D721Med (cell line): ENCODE results near the gene CYP2A7.
"Not testable (repeated sequence)": the region's sequence is repeated elsewhere in the genome, so short reads cannot be mapped to it uniquely, and the experiment has no call there.

Experiments used
- DNase-seq: peaks from one replicate; pipeline ENCODE4 v3.0.0; 2011; ENCODE audit warnings: low spot score; ENCODE audit not compliant: insufficient read length
- FAIRE-seq: peaks from 2 replicates; lab custom pipeline; 2011; peaks lifted over from hg19 to GRCh38; lab: Jason Lieb, UNC
- TF ChIP-seq, protein P1 (sequence below): IDR thresholded peaks from 2 replicates; pipeline ENCODE4 v1.5.1; 2012; ENCODE audit warnings: mild to moderate bottlenecking, control low read depth; ENCODE audit not compliant: insufficient read depth; ENCODE audit errors: missing control alignments

Gene CYP2A7

GRCh38 chr19:40920300-40921004, 38.4 kb upstream of the CYP2A7 start:
- no peak for FAIRE-seq
- TF ChIP-seq, protein P1, sequence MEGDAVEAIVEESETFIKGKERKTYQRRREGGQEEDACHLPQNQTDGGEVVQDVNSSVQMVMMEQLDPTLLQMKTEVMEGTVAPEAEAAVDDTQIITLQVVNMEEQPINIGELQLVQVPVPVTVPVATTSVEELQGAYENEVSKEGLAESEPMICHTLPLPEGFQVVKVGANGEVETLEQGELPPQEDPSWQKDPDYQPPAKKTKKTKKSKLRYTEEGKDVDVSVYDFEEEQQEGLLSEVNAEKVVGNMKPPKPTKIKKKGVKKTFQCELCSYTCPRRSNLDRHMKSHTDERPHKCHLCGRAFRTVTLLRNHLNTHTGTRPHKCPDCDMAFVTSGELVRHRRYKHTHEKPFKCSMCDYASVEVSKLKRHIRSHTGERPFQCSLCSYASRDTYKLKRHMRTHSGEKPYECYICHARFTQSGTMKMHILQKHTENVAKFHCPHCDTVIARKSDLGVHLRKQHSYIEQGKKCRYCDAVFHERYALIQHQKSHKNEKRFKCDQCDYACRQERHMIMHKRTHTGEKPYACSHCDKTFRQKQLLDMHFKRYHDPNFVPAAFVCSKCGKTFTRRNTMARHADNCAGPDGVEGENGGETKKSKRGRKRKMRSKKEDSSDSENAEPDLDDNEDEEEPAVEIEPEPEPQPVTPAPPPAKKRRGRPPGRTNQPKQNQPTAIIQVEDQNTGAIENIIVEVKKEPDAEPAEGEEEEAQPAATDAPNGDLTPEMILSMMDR: no peak
- no peak for DNase-seq

DNA sequence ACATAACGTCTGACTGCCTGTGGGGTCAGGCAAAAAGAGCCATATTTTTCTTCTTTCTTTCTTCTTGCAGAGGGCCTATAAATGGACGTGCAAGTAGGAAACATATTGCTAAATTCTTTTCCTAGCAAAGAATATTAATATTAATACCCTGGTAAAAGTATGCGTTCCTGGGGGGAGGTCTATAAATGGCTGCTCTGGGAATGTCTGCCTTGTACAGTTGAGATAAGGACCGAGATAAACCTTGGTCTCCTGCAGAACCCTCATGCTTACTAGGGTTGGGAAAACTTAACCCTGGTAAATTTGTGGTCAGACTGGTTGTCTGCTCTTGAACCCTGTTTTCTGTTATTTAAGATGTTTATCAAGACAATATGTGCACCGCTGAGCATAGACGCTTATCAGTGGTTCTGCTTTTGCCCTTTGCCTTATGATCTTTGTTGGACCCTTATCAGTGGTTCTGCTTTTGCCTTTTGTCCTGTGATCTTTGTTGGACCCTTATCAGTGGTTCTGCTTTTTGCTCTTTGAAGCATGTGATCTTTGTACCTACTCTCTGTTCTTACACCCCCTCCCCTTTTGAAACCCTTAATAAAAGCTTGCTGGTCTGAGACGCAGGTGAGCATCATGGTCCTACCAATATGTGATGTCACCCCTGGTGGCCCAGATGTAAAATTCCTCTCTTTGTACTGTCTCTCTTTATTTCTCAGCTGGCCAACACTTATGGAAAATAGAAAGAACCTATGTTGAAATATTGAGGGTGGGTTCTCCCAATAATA, 37.7 kb upstream of the CYP2A7 start:
- FAIRE-seq, DNase-seq: not testable (repeated sequence)

DNA sequence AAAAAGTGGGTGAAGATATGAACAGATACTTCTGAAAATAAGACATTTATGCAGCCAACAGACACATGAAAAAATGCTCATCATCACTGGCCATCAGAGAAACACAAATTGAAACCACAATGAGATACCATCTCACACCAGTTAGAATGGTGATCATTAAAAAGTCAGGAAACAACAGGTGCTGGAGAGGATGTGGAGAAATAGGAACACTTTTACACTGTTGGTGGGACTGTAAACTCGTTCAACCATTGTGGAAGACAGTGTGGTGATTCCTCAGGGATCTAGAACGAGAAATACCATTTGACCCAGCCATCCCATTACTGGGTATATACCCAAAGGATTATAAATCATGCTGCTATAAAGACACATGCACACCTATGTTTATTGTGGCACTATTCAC, 36.3 kb upstream of the CYP2A7 start:
- not testable (repeated sequence) for FAIRE-seq, DNase-seq

DNA sequence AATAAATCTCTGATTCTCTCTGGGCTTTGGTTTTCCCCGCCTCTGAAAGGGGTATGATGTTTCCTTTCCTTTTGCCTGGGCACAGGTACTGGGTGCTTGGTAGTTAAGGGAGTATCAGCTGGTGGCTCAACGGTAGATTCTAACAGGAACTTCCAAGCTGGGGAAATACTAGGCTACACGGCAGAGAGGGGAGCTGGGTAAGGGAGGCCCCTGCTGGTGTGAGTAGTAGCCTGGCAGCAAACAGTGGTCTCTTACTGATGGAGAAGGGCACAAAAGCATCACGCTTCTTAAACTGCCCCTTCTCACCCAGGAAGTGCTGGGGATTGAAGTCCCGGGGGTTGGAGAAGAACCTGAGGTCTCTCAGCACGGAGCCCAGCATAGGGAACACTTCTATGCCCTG, 26.9 kb upstream of the CYP2A7 start:
- TF ChIP-seq, protein P1: no peak
- FAIRE-seq (no peak), DNase-seq (no peak)

DNA sequence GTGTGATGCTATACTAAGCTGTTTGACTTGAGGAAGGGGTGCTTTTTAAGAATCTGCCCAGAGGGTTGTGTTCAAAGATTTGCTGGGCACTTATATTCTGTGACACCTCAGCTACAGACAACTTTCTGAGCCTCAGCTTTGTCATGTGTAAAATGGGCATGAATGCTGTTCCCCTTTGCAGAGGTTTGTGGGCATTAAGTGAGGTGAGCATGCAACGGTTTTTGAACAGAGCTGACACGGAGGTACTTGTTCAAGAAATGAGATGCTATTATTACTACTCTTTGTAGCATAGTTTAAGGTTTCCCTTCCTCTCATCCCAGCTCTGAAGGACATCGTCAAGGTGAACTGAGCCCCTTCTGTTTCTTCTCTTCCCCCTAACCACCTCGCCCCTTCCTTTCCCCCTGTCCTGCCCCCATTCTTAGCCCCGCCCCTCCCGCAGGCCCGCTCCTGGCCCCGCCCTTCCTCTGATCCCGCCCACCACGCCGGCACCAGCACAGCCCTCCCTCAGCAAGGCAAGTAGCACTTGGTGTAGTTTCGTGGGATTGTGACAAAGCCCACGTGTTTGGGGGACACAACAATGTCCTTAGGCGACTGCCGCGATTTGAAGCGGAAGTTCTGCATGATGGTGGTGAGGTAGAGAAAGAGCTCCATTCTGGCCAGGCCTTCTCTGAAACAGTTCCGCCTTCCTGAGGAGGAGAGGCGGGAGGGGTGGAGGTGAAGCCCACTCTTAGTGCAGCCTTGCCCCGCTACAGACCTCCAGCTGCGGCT, 26.1 kb upstream of the CYP2A7 start:
- FAIRE-seq (no peak), DNase-seq (no peak)
- TF ChIP-seq, protein P1: no peak

- FAIRE-seq (no peak), DNase-seq (no peak)
- TF ChIP-seq, protein P1: no peak
These were observed 24.5 kb upstream of the CYP2A7 start for GRCh38 chr19:40906512-40906911.

- FAIRE-seq: not testable (repeated sequence)
These were observed 22.7 kb upstream of the CYP2A7 start for GRCh38 chr19:40904673-40905156.

DNA sequence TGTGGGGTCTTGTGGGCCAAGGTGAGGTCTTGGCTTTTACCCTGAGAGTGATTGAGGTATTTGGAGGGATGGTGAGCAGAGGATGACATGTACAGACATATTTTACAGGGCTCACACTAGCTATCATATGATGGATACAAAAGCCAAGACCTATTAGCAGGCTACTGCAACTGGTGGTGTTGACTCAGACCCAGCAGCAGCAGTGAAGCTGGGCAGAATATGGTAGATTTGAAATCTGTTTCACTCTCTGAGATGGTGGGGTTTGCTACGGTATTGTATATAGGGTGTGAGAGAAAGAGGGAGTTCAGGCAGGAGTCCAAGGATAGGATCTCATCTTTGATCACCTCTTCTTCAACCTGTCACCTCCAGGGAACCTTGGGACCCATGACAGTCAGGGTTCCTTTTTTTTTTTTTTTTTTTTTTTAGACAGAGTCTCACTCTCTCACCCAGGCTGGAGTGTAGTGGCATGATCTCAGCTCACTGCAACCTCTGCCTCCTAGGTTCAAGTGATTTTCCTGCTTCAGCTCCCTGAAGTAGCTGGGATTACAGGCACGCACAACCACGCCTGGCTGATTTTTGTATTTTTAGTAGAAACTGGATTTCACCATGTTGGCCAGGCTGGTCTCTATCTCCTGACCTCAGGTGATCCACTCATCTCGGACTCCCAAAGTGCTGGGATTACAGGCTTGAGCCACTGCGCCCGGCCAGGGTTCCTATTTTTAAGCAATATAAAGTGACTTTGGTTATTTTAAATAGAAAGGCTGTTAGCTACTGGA, 20.1 kb upstream of the CYP2A7 start:
- not testable (repeated sequence) for FAIRE-seq, DNase-seq

More at GRCh38 chr19:40904673-40905156, 22.7 kb upstream of the CYP2A7 start:
- DNase-seq: not testable (repeated sequence)

- FAIRE-seq, DNase-seq: not testable (repeated sequence)
These were observed 18.5 kb upstream of the CYP2A7 start for GRCh38 chr19:40900521-40900920.

DNA sequence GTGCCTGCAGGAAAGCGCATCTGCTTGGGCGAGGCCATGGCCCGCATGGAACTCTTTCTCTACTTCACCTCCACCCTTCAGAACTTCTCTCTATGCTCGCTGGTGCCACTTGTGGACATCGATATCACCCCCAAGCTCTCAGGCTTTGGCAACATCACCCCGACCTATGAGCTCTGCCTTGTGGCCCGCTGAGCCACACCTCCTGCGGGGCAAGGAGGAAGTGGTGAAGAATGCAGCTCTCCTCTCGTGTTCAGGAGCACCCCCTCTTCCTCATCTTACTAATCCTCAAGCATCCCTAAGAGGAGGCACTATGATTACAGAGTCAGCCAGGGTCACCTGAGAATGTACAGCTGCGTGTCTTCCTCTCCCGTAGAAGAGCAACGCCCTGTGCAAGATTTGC, 17.9 kb upstream of the CYP2A7 start:
- not testable (repeated sequence) for DNase-seq

GRCh38 chr19:40896843-40897789, 15.1 kb upstream of the CYP2A7 start:
- DNase-seq, FAIRE-seq: not testable (repeated sequence)

More for the DNA sequence above, 17.9 kb upstream of the CYP2A7 start:
- FAIRE-seq: not testable (repeated sequence)
